Measurements from ENCODE around the gene SOX10. TPM values are rescaled to one million over a fixed set of nuclear protein-coding genes. Genes with fewer than 3 reads are reported as not detected.
A peak's percentile ranks its signal among the peaks of the same experiment; 100 is the strongest.

The SOX10 gene
- total RNA-seq, 1 experiment from 2014 or later = not detected

DNA sequence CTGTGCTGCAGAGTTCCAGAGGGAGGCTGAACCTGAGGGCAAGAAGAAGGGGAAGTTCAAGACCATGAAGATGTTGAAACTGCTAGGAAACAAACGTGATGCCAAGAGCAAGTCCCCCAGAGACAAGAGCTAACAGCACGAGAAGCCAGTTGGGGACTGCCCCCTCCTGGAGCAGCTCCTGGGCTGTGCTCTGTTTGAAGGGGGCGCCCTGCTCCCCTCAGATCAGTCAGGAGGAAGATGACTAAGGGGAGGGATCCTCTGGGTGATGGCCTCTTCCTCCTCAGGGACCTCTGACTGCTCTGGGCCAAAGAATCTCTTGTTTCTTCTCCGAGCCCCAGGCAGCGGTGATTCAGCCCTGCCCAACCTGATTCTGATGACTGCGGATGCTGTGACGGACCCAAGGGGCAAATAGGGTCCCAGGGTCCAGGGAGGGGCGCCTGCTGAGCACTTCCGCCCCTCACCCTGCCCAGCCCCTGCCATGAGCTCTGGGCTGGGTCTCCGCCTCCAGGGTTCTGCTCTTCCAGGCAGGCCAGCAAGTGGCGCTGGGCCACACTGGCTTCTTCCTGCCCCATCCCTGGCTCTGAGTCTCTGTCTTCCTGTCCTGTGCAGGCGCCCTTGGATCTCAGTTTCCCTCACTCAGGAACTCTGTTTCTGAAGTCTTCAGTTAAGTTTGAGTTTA lies 43.5 kb downstream of the SOX10 start:
- H3K9me3 ChIP-seq (ENCODE audit: low read length) = no peaks in the 10 kb centered on the region
- H3K4me3 ChIP-seq (ENCODE audit: low read length) = no peak overlapping the region
- H3K79me2 ChIP-seq (ENCODE audit: low read length) = no peaks in the 10 kb centered on the region
- H3K4me2 ChIP-seq (ENCODE audit: low read depth, low read length, poor library complexity, severe bottlenecking) = no peak overlapping the region
- H3K4me1 ChIP-seq (ENCODE audit: low read length) = no peaks in the 10 kb centered on the region
- H3K27ac ChIP-seq (ENCODE audit: low read length) = no peak overlapping the region
- H2AFZ ChIP-seq (ENCODE audit: low read length) = no peak overlapping the region
- H3K9me2 ChIP-seq (replicated peaks; ENCODE audit: insufficient read depth, low read length) = no peaks in the 10 kb centered on the region
- H3K9ac ChIP-seq (ENCODE audit: low read length) = no peak overlapping the region
- H3K27me3 ChIP-seq (ENCODE audit: low read length) = no peaks in the 10 kb centered on the region
- peak; percentile 55 for DNase-seq
- 0 out of 2 replicates have a peak, but pooled peaks cover 4% of the 10 kb centered on the region for H3K36me3 ChIP-seq (ENCODE audit: insufficient read depth, low read length)
- H4K20me1 ChIP-seq (ENCODE audit: insufficient read depth, low read depth, low read length) = no peaks in the 10 kb centered on the region

DNA sequence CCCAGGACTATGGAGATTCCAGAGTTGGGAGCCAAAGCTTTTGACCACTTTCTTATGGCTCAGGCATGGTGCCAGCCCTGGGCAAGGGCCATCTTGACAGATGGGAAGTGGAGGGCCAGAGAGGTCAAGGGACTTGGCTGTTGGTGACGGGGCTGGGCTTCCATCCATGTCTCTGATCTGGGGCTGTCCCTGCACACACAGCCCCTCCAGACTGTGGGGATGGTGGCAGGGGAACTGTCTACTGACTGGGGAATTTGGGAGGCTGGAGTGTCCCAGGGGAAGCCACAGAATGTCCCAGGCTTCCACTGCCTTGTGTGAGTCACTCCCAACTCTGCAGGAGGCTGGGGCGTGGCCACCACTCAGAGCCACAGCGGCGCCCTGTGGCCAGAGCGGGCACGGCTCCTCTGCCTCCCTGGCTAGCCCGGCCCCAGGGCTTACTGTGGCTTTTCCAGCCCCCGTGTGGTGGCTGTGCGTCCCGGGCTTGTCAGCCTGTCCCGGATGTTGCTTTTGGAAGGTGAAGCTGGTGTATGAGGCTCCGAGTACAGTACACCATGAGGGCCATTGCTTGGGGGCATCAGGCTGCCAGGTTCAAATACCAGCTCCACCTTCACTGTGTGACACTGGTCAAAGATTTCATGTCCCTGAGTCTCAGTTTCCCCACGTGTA lies 50.5 kb downstream of the SOX10 start:
- Histone ChIP-seq H3K9me2 (replicated peaks; ENCODE audit: insufficient read depth, low read length) (no peaks in the 10 kb centered on the region), H3K27me3 (ENCODE audit: low read length) (no peaks in the 10 kb centered on the region), H2AFZ (ENCODE audit: low read length) (no peak overlapping the region), H3K4me3 (ENCODE audit: low read length) (no peak overlapping the region), H3K9ac (ENCODE audit: low read length) (peak overlapping the region; percentile 35), H3K27ac (ENCODE audit: low read length) (0 out of 2 replicates have a peak overlapping the region, but pooled peaks have one; percentile 90), H4K20me1 (ENCODE audit: insufficient read depth, low read depth, low read length) (0 out of 2 replicates have a peak, but pooled peaks cover 5% of the 10 kb centered on the region), H3K4me1 (ENCODE audit: low read length) (peaks cover 48% of the 10 kb centered on the region), H3K36me3 (ENCODE audit: insufficient read depth, low read length) (peaks cover 6% of the 10 kb centered on the region; the same call in 1 of the 2 replicates), H3K9me3 (ENCODE audit: low read length) (no peaks in the 10 kb centered on the region), H3K4me2 (ENCODE audit: low read depth, low read length, poor library complexity, severe bottlenecking) (no peak overlapping the region), H3K79me2 (ENCODE audit: low read length) (no peaks in the 10 kb centered on the region)
- DNase-seq = peak; percentile 93

DNA sequence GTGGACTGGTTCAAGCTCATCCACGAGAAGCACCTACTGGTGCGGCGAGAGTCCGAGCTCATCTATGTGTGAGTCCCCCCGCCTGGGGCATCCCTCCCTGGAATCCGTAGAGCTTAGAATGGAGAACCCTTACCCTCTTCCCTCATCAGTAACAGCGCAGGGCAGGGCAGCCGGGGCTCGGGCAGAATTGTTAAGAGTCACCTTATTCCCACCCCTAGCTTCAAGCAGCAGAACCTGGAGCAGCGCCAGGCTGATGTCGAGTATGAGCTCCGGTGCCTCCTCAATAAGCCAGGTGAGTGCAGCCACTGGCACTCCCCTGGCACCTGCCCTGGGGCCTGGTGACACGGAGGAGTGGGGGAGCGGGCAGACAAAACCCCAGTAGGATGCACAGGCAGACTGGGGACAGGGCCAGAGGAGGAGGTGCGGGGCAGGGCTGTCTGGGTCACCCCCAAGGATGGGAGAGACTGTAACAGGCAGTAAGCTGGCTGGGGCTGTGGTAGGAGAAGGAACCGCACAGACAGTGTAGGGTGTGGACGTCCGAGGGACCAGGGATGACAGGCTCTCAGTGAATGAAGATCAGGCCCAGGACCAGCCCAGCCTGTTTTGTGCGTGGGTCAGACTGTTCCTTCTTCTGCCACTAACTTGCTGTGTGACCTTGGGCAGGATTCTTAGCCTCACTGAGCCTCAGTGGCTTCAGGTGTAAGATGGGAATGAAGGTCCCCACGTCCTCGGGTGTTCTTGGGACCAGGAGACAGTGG lies 51.4 kb downstream of the SOX10 start:
- Histone ChIP-seq H3K9me3 (ENCODE audit: low read length) (no peaks in the 10 kb centered on the region), H3K9me2 (replicated peaks; ENCODE audit: insufficient read depth, low read length) (no peaks in the 10 kb centered on the region), H3K9ac (ENCODE audit: low read length) (no peak overlapping the region), H4K20me1 (ENCODE audit: insufficient read depth, low read depth, low read length) (0 out of 2 replicates have a peak, but pooled peaks cover 5% of the 10 kb centered on the region), H3K4me2 (ENCODE audit: low read depth, low read length, poor library complexity, severe bottlenecking) (no peak overlapping the region), H3K27ac (ENCODE audit: low read length) (peak overlapping the region; percentile 90), H3K4me3 (ENCODE audit: low read length) (no peak overlapping the region), H3K79me2 (ENCODE audit: low read length) (no peaks in the 10 kb centered on the region), H3K4me1 (ENCODE audit: low read length) (peaks cover 48% of the 10 kb centered on the region), H3K27me3 (ENCODE audit: low read length) (no peaks in the 10 kb centered on the region), H3K36me3 (ENCODE audit: insufficient read depth, low read length) (peaks cover 6% of the 10 kb centered on the region; the same call in 1 of the 2 replicates), H2AFZ (ENCODE audit: low read length) (no peak overlapping the region)
- no peak for DNase-seq

DNA sequence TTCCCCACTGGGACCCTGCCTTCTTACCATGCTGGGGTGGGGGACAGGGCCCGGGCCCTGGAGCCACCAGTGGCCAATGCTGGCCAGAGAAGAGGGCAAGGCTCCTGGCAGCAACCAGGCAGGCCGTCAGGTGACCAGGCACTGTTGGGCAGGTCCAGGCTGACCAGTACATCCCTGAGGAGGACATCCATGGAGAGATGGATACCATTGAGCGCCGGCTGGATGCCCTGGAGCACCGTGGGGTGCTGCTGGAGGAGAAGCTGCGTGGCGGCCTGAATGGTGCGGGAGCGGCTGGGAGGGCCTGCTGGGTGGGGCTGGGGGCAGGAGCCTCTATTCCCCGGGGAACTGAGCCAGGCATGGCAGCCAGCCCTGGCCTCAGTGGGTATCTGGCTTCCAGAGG lies 52.0 kb downstream of the SOX10 start:
- no peak overlapping the region for H2AFZ ChIP-seq (ENCODE audit: low read length)

DNA sequence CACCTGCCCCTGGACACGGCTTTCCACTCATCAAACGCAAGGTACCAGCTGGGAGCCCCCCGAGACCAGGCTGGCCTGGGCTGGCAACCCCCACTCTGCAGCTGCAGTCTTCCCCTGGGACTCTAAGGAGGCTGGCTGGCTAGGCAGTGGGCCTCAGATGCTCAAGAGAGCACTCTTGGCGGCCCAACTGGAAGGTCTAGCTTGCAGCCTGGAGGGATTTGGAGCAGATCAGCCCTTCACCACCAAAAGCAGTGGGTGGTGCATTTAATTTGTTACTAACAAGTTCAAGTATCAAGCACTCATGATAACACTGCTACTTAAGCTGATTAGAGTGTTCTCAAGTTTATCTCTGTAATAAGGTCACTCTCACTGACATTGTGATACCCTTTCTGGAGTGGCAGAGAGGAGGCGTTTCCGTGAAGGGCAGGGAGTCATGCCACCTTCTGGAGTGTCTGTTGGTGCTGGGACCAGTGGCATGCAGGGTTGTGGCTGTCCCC lies 52.4 kb downstream of the SOX10 start:
- H3K4me3 ChIP-seq (ENCODE audit: low read length) = peak overlapping the region; percentile 37; the same call in 1 of the 2 replicates
- H3K9ac ChIP-seq (ENCODE audit: low read length) = peak overlapping the region; percentile 37
- H3K9me3 ChIP-seq (ENCODE audit: low read length) = no peaks in the 10 kb centered on the region
- peak overlapping the region; percentile 90 for H3K27ac ChIP-seq (ENCODE audit: low read length)
- 0 out of 2 replicates have a peak, but pooled peaks cover 5% of the 10 kb centered on the region for H4K20me1 ChIP-seq (ENCODE audit: insufficient read depth, low read depth, low read length)
- H2AFZ ChIP-seq (ENCODE audit: low read length) = no peak overlapping the region
- no peaks in the 10 kb centered on the region for H3K79me2 ChIP-seq (ENCODE audit: low read length)
- no peaks in the 10 kb centered on the region for H3K9me2 ChIP-seq (replicated peaks; ENCODE audit: insufficient read depth, low read length)
- H3K27me3 ChIP-seq (ENCODE audit: low read length) = no peaks in the 10 kb centered on the region
- H3K4me1 ChIP-seq (ENCODE audit: low read length) = peaks cover 48% of the 10 kb centered on the region
- H3K36me3 ChIP-seq (ENCODE audit: insufficient read depth, low read length) = peaks cover 6% of the 10 kb centered on the region; the same call in 1 of the 2 replicates
- peak overlapping the region; percentile 57 for H3K4me2 ChIP-seq (ENCODE audit: low read depth, low read length, poor library complexity, severe bottlenecking)
- peak; percentile 76 for DNase-seq

More for the DNA sequence above, 52.0 kb downstream of the SOX10 start:
- Histone ChIP-seq H3K36me3 (ENCODE audit: insufficient read depth, low read length) (peaks cover 6% of the 10 kb centered on the region; the same call in 1 of the 2 replicates), H3K9me3 (ENCODE audit: low read length) (no peaks in the 10 kb centered on the region), H3K79me2 (ENCODE audit: low read length) (no peaks in the 10 kb centered on the region), H3K4me1 (ENCODE audit: low read length) (peaks cover 48% of the 10 kb centered on the region), H3K4me2 (ENCODE audit: low read depth, low read length, poor library complexity, severe bottlenecking) (peak overlapping the region; percentile 57), H3K9ac (ENCODE audit: low read length) (peak overlapping the region; percentile 37), H3K27me3 (ENCODE audit: low read length) (no peaks in the 10 kb centered on the region), H3K9me2 (replicated peaks; ENCODE audit: insufficient read depth, low read length) (no peaks in the 10 kb centered on the region), H3K4me3 (ENCODE audit: low read length) (peak overlapping the region; percentile 37; the same call in 1 of the 2 replicates), H4K20me1 (ENCODE audit: insufficient read depth, low read depth, low read length) (0 out of 2 replicates have a peak, but pooled peaks cover 5% of the 10 kb centered on the region), H3K27ac (ENCODE audit: low read length) (peak overlapping the region; percentile 90)
- DNase-seq = no peak

DNA sequence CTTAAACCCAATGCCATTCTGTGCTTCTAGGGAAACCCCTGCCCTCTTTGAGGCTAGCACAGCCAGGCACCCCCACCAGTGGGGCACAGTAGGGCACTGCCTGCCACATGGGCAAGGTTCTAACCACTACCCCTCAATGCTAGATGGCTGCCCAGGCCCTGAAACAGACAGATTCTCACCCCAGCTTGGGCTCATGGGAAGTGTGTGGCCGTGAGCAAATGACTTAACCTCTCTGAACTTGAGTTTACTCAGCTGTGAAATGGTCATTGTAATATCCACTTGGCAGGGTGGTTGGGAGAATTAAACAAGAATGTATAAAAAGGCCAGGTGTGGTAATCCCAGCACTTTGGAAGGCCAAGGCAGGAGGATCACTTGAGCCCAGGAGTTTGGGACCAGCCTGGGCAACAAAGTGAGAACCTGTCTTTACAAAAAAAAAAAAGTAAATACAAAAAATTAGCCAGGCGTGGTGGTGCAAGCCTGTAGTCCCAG lies 53.4 kb downstream of the SOX10 start:
- no peaks in the 10 kb centered on the region for H3K27me3 ChIP-seq (ENCODE audit: low read length)
- H3K4me1 ChIP-seq (ENCODE audit: low read length) = peaks cover 48% of the 10 kb centered on the region
- peak overlapping the region; percentile 57 for H3K4me2 ChIP-seq (ENCODE audit: low read depth, low read length, poor library complexity, severe bottlenecking)
- no peaks in the 10 kb centered on the region for H3K9me3 ChIP-seq (ENCODE audit: low read length)
- H3K9ac ChIP-seq (ENCODE audit: low read length) = peak overlapping the region; percentile 37; the same call in 1 of the 2 replicates
- peak overlapping the region; percentile 90 for H3K27ac ChIP-seq (ENCODE audit: low read length)
- peaks cover 6% of the 10 kb centered on the region for H3K36me3 ChIP-seq (ENCODE audit: insufficient read depth, low read length)
- no peaks in the 10 kb centered on the region for H3K9me2 ChIP-seq (replicated peaks; ENCODE audit: insufficient read depth, low read length)
- 0 out of 2 replicates have a peak, but pooled peaks cover 5% of the 10 kb centered on the region for H4K20me1 ChIP-seq (ENCODE audit: insufficient read depth, low read depth, low read length)
- H3K79me2 ChIP-seq (ENCODE audit: low read length) = no peaks in the 10 kb centered on the region
- H3K4me3 ChIP-seq (ENCODE audit: low read length) = no peak overlapping the region
- no peak for DNase-seq
- H2AFZ ChIP-seq (ENCODE audit: low read length) = no peak overlapping the region

DNA sequence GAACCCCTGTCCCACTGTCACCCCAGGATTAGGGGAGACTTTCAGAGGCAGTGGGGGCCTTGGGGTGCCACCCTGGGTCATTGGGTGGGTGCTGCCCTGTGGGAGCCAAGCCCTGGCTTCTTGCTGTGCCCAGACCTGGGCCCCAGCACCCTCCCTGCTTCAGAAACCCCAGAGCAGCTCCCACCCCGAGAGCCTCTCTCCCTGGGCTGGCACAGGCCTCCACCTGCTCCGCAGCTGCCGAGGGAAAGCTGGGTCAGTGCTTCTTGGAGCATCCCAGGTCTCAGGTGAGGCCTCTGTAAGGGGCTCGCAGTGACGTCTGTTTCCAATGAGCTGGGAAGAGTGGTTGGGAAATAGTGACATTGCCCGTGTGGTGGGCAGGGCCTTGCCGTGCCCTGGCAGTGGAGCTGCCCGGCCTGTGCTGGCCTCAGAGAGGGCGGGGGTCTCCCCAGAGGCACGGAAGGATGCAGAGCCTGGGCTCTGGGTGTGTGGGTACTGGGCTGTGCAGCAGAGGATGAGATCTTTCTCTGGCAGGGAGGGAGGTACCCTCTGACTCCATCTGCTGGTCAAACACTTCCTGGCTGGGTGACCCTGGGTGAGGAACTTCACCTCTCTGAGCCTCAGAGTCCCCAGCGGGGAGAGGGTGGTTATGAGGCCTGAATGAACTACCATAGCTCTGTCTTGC lies 53.9 kb downstream of the SOX10 start:
- Histone ChIP-seq H3K9me3 (ENCODE audit: low read length) (no peaks in the 10 kb centered on the region), H3K9me2 (replicated peaks; ENCODE audit: insufficient read depth, low read length) (no peaks in the 10 kb centered on the region), H3K27me3 (ENCODE audit: low read length) (no peaks in the 10 kb centered on the region), H3K4me1 (ENCODE audit: low read length) (peaks cover 48% of the 10 kb centered on the region), H3K4me2 (ENCODE audit: low read depth, low read length, poor library complexity, severe bottlenecking) (peak overlapping the region; percentile 57), H3K36me3 (ENCODE audit: insufficient read depth, low read length) (peaks cover 6% of the 10 kb centered on the region), H3K79me2 (ENCODE audit: low read length) (no peaks in the 10 kb centered on the region), H3K9ac (ENCODE audit: low read length) (peak overlapping the region; percentile 37; the same call in 1 of the 2 replicates), H4K20me1 (ENCODE audit: insufficient read depth, low read depth, low read length) (0 out of 2 replicates have a peak, but pooled peaks cover 5% of the 10 kb centered on the region), H2AFZ (ENCODE audit: low read length) (no peak overlapping the region), H3K4me3 (ENCODE audit: low read length) (no peak overlapping the region), H3K27ac (ENCODE audit: low read length) (peak overlapping the region; percentile 90)
- DNase-seq = peak; percentile 76

Measured in Karpas-422 (cell line).